GM18502 (cell line): Measurements from ENCODE around the gene EEF2.
"Not testable (repeated sequence)": the region's sequence is repeated elsewhere in the genome, so short reads cannot be mapped to it uniquely, and the experiment has no call there.

Experiments used
- ATAC-seq: cut with Tn5 transposase; IDR thresholded peaks from one replicate; pipeline ENCODE4 v1.9.1; 2021; ENCODE audit warnings: mild to moderate bottlenecking; ENCODE audit not compliant: unreplicated experiment, poor library complexity

The EEF2 gene

GRCh38 chr19:3970808-3971598, 14.3 kb downstream of the EEF2 start, which contains the start of gene DAPK3:
TSS of gene DAPK3 (minus strand) at chr19:3971099. CDS start at chr19:3969735, 1,364 bp downstream.
- peak; percentile 93 for ATAC-seq

- ATAC-seq = no peak
Observed at GRCh38 chr19:3970313-3970807, 14.9 kb downstream of the EEF2 start.

- ATAC-seq = no peak
Observed at GRCh38 chr19:3969435-3970312, 15.6 kb downstream of the EEF2 start.

- ATAC-seq = no peak
Observed at GRCh38 chr19:3968556-3969434, 16.5 kb downstream of the EEF2 start.

- ATAC-seq = not testable (repeated sequence)
Observed at GRCh38 chr19:3967983-3968382, 17.3 kb downstream of the EEF2 start.

DNA sequence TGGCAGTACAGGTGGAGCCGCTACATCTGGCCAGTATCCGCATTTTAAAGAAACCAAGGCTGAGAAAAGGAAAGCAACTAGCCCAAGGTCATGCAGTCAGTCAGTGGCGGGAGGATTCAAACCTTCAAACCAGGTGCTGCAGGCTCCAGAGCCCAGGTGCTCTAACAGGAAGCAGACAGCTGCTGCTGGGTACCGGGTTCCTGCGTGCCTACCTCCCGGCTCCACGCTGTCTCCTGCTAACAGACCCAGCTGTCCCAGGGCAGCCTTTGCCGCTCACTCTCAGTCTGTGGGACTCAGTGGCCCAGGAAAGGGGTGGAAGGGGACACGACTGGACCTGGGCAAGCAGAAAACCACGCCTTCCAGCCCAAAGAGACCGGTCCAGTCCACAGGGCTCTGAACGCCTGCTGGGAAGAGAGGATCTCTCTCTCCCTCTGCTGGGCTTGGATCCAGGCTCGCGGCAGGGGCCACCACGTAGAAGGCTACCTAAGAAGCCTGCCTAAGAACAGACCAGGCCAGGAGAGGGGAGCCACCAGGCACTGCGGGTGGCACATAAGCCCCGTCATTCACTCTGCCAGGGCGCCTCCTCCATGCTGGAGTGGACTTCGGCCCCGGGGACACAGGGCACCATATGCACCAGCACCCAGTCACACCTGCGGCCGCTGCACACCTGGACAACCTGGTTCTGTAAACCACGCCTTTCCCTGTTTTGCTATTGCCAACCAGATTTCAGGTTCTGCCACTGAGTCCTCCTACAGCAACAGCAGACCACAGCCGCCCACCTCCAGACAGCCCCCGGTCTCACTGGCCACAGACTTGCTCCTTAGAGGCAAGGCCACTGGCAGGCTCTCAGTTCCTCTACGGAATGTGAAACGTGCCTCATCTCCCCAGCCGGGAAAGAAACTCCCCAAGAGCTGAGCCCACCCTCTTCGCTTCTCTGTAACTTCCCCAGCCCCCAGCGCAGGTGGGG, 18.9 kb downstream of the EEF2 start:
- no peak for ATAC-seq

DNA sequence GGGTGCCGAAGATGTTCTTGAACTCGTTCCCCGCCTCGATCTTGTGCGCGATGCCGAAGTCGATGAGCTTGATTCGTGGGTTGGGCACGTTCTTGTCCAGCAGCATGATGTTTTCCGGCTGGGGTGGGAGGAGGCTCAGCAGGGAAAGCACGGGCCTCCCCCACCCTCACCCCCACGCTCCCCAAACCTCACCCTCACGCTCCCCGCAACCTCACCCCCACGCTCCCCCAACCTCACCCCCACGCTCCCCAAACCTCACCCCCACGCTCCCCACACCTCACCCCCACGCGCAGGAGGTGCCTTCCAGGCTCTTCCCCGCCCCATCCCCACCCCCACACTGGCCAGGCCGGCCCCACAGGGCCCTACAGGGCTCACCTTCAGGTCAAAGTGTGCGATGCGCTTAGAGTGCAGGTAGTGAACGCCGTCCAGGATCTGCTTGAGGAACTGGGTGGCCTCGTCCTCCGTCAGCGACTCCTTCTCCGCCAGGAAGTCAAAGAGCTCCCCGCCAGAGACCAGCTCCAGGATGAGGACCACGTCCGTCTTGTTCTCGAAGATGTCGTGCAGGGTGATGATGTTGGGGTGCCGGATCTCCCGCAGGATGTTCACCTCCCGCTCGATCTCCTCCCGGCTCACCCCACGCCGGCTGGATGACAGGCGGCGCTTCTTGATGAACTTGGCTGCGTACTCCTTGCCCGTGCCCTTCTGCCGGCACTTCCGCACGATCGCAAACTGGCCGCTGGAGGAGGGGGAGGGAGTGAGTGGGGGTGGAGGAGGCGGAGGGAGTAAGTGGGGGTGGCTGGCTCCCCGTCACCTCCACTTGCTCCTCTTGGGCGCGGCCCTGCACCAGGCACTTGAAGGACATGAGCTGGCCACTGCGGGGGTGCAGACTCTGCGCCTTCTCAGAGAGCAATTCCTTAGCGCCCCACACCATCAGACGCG, 20.7 kb downstream of the EEF2 start:
- no peak for ATAC-seq

DNA sequence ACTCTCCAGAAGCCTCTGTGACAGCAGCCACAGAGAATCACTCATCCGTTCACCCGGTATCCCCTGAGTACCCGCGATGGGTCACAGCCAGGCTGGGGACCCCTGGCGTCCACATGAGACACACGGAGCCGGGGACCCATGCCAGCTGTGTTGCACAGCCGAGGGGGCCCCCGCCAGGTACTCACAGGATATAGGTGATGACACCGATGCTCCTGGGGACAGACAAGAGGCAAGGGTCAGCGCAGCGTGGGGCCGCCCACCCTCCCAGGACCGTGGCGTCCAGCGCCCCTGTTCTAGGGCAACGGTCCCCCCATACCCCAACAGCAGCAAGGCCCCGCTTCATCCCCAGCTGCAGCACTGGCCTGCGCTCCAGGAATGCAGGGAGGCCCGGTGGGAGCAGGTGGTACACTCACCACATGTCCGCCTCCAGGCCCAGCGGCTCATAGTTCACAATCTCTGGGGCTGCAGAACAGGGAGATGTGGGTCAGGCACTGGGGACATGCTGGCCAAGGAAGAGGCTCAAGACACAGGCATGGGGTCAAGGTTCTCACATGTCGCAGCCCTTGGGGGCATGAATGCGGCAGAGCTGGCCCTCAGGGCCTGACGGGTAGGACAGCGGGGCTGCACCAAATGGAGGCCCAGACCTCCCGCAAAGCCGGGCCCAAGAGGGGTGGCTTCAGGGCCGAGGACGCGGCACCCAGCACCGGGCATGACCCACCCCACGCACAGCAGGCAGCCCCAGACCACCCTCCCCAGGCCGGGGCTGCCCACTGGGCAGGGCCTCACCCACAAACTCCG, 21.6 kb downstream of the EEF2 start:
- no peak for ATAC-seq

DNA sequence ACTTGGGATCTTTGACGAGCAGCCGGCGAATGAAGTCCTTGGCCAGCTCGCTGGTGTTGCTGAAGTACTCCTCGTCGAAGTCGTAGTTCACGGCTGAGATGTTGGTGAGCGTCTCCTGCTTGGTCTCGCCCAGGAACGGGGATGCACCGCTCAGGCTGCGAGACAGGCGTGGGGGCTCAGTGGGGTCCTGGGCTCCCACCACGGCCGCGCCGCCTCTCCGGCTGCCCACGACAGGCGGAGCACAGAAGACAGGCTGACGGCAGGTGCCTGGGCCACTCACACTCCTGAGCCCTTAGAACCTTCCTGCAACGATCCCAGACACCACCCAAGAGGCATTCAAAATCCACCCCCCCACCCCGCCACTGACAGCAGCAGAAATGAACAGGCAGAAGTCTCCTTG, 24.3 kb downstream of the EEF2 start:
- no peak for ATAC-seq

- ATAC-seq = no peak
Observed at GRCh38 chr19:3959766-3960131, 25.5 kb downstream of the EEF2 start.

DNA sequence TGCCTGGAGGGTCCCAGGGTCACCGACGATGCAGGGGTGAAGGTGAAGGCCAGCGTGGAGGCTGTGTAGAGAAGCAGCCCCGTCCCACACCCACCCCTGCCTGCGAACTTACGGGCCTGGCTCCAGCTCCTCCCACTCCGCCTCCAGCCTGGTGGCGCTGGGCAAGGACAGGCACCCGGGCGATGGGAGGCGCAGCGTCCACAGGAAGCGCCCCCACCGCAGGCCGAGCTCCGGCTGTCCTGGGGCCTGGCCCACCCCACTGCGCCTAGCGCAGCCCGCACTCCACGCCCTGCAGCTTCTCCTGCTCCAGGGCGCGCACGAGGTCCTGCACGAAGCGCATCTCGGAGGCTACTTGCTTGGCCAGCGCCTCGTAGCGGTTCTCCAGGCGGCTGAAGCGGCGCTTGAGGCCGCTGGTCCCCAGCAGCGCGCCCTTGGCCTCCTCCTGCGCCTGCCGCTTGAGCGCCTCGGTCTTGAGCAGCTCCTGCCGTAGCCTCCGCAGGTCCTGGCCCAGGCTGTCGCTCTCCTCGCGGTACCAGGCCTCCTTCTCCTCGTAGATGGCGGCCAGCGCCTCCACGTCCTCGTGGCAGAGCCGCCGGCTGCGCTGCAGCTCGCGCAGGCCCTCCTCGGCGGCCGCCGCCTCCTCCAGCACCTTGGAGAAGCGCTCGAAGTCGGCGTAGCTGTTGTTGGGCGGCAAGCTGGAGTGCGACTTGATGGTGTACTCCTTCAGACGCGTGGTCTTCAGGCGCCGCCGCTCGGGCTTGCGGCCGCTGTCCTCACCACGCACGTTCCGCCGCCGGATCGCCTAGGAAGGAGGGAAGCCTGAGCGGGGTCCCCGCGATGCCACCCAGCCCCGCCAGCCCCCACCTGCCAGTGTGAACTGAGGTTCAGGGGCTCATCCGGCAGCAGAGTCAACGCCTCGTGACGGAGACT, 26.2 kb downstream of the EEF2 start:
- no peak for ATAC-seq

- no peak for ATAC-seq
Observed at GRCh38 chr19:3955688-3956087, 29.6 kb downstream of the EEF2 start.

DNA sequence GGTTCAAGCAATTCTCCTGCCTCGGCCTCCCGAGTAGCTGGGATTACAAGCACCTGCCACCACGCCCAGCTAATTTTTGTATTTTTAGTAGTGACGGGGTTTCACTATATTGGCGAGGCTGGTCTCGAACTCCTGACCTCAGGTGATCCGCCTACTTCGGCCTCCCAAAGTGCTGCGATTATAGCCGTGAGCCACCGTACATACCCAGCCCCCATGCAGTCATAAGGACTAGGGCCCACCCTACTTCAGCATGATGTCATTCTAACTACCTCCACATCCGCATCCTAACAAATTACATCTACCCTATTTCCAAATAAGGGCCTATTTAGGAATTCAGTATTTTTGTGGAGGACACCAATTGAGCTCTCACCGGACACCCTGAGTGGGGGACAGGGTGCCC, 30.0 kb downstream of the EEF2 start:
- ATAC-seq = not testable (repeated sequence)

DNA sequence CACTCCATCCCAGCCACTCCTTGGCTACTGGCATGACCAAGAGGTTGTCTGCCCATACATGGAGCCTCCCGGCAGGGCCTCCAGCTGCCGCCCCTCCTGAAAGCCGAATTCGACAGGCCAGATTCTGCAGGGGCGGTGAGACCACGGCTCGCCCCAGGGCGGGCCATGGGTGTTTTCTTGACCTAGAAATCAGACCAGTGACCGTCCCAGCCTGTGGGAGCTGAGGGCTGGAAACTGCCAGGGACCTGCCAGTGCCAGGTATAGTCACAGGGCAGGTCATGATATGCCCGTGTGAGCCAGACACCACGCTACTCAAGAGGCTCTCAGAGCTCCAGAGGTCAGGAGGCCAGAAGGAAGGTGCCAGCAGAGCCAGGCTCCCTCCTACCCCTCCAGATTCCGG, 31.2 kb downstream of the EEF2 start:
- no peak for ATAC-seq

DNA sequence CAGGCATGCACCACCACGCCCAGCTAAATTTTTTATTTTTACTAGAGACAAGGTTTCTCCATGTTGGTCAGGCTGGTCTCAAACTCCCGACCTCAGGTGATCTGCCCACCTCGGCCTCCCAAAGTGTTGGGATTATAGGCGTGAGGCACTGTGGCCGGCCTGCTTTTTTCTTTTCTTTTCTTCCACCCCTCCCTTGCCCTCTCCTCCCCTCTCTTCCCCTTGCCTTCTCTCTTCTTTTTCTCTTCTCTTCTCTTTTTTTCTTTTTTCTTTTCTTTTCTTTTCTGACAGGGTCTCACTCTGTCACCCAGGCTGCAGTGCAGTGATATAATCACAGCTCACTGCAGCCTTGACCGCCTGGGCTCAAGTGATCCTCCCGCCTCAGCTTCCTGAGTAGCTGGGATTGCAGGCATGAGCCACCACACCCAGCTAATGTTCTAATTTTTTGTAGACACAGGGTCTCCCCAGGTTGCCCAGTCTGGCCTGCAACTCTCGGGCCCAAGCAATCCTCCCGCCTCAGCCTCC, 32.4 kb downstream of the EEF2 start:
- ATAC-seq = not testable (repeated sequence)
